HG03432 (cell line): ENCODE measurements around the gene TCP11L2.
"Not testable (repeated sequence)": the region's sequence is repeated elsewhere in the genome, so short reads cannot be mapped to it uniquely, and the experiment has no call there.

Experiments
- ATAC-seq: cut with Tn5 transposase; IDR thresholded peaks from one replicate; pipeline ENCODE4 v1.9.1; 2021; ENCODE audit warnings: mild to moderate bottlenecking, moderate library complexity; ENCODE audit not compliant: unreplicated experiment

Gene TCP11L2

GRCh38 chr12:106304001-106304421 lies 1.5 kb downstream of the TCP11L2 start:
- ATAC-seq: no peak

- ATAC-seq: no peak
Observed at GRCh38 chr12:106304797-106305196, 2.3 kb downstream of the TCP11L2 start.

DNA sequence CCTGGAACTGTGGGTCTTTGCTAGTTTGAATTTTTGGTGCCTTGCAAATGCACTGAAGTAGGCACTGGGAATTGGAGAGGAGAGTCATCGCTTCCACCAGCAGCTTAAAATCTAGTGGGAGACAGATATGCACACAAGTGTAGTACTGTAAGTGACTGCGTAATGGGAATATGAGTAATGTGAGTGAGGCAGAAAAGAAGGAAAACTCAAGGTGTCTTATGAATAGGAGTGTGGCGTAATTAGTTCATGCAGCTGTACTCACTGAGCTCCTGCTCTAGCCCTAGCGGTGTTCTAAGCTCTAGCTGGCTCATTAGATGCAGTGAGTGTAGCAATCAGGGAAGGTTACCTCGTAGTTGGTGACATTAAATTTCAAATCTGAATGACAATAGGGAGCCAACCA lies 2.8 kb downstream of the TCP11L2 start:
- ATAC-seq: no peak

GRCh38 chr12:106307181-106307580 lies 4.6 kb downstream of the TCP11L2 start:
- no peak for ATAC-seq

DNA sequence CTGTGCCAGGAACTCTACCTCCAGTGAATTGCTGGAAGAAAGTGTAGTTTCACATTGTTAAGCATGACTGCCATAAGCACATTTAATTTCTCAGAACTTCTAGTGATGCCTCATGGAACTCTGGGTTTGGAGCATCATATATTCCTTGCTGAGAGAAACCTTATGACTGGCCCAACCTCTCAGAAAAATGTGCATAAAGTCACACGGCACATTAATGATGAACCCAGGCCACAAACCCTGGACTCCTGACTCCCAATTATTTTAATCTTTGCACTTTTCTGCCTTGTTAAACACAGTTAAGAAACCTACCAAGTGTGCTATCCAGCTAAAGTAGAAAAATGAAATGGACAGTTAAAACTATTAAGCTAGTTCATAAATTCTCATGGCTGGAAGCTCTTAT lies 5.6 kb downstream of the TCP11L2 start:
- ATAC-seq: no peak

GRCh38 chr12:106308611-106309010 lies 6.1 kb downstream of the TCP11L2 start:
- no peak for ATAC-seq

DNA sequence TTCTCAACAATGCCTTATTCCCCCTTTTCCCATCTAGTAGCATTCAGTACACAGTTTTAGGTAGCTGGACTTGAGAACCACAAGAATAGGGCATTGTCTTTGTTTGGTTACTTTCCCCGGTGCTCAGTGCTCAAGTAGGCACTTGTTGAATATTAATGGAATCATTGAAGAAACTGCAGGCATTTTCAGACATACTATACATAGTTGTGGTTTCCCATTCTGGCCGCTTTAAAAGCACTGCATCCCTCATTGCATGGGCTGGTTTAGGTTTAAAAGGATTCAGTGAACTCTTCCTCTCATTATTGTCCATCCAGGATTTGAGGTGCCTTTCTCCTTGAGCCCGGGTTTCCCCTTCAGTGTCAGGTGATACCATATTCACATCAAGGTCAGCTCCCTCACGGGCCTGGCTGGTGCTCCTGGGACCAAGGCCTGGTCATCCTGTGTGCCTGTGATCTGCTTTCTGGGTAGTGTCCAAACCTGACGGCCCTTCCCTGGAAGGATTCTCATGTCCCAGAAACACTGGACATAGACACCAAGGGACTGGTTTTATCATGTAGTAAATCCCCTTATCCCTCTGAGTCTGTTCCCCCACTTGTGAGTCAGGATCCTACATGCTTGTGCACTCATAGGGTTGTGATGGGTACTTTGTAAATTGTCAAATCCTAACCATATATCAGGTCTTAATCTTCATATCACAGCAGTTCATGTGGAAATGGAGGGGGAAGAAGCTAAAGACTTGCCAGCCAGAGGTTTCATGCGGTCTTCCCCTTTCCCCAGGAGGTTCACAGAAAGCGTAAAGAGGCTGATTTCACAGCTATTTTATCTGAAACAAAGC lies 7.4 kb downstream of the TCP11L2 start:
- ATAC-seq: no peak

GRCh38 chr12:106310687-106311086 lies 8.2 kb downstream of the TCP11L2 start:
- ATAC-seq: no peak

GRCh38 chr12:106311139-106311538 lies 8.6 kb downstream of the TCP11L2 start:
- ATAC-seq: no peak

DNA sequence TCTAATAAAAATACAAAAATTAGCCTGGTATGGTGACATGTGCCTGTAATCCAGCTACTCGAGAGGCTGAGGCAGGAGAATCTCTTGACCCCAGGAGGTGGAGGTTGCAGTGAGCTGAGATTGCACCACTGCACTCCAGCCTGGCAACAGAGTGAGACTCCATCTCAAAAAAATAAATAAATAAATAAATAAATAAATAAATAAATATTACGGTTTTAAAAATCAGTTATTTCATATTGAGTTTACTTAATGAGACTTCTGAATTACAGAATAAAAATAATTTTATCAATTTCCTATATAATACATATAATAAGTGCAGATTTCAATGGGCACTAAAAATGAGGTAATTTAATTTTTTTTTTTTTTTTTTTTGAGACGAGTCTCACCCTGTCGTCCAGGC lies 10.9 kb downstream of the TCP11L2 start:
- ATAC-seq: not testable (repeated sequence)

- ATAC-seq: no peak
Observed at GRCh38 chr12:106315523-106315922, 13.0 kb downstream of the TCP11L2 start.

GRCh38 chr12:106317406-106318082 lies 15.0 kb downstream of the TCP11L2 start:
- no peak for ATAC-seq

GRCh38 chr12:106321139-106321850 lies 18.8 kb downstream of the TCP11L2 start:
- ATAC-seq: no peak

GRCh38 chr12:106323537-106323936 lies 21.0 kb downstream of the TCP11L2 start:
- ATAC-seq: no peak

- no peak for ATAC-seq
Observed at GRCh38 chr12:106327309-106327869, 24.9 kb downstream of the TCP11L2 start.

DNA sequence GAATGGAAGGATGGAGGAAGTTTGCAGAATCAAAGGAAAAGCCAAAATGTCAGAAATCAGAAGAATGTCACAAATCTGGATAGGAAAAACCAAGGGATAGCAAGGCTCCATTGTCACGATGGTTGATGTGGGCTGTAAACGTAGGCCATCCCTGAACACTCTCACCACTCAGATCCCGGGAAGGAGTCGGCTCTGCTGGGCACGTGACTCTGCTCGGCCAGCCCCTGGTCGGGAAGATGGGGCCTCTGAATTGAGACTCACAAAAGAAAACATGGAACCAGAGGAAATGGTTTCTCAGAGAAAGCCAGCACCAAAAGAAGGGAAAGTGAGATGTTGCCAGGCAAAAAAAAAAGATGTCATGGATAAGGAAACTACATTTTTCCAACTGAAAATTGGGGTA lies 26.2 kb downstream of the TCP11L2 start:
- ATAC-seq: no peak

DNA sequence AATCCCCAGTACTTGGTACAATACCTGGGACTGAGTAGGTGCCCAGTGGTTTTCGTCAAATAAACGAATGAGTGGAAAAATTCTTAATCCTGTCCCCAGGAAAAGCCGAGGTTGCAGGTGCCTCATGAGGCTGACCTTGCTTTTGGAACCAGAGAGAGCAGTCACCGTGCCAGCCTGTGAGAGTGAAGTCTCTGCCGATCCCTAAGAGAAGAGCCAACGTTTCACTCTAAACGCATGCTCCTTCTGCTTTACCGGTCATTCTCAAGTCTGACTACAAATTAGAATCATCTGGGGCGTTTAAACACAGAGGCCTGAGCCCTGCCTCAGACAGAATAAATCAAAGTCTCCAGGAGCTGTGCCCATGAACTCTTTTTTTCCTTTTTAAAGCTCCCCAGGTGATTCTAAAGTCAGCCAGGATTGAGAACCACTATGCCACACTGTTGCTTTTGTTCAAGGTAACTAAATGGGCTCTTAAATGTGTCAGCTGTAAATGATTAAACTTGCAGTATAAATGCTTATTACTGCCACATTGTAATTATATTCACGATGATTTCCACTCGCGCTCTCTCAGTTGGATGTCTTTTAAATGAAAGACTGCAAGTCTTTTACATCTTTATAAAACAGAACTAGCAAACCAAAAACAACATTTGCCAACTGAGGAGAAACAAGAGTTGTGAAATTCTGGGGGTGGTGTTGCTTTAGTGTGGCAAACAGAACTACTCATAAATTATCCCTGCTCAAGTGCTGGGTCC lies 26.9 kb downstream of the TCP11L2 start:
- no peak for ATAC-seq

GRCh38 chr12:106331599-106331998 lies 29.1 kb downstream of the TCP11L2 start:
- ATAC-seq: no peak

DNA sequence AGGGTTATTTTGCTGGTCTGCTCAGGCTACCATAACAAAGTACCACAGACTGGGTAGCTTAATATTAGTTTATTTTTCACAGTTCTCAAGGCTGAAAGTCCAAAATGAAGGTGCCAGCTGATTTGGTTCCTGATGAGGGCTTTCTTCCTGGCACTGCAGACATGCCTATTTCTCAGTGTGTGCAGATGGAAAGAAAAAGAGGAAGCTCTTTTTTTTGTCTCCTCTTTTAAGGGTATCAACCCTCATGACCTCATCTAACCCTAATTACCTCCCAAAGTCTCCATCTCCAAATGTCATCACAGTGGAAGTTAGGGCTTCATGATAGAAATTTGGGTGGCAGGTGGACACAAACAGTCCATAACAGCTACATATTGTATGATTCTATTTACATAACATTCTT lies 30.0 kb downstream of the TCP11L2 start:
- no peak for ATAC-seq

DNA sequence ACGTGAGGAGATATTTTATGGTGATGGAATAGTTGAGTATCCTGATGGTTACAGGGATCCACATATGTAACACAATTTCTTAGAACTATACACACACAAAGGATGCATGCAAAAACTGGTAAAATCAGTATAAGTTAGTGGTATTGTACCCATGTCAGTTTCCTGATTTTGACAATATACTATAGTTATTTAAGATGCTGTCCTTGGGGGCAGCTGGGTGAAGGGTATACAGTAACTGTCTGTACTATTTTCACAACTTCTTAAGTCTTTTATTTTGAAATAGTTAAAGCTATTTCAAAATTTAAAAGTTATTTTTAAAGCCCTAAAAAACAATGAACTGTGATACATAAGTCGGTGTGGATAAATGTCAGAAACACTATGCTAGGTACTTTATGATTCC lies 30.5 kb downstream of the TCP11L2 start:
- no peak for ATAC-seq

DNA sequence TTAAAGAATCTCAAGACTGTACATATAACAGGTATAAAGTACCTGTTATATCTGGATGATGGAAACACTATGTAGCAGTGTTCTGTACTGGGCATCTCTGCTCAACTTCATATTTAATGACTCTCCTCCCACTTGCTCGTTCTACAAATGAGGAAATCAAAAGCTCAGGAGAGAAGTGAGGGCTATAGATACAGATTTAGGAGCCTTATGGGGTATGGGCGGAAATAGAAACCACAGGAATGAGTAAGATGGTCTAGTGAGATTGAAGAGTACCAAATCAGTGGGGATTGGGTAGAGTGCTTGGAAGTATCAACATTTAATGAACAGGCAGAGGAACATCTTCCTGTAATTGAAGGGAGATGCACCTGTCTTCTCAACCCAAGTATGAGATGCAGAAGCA lies 31.2 kb downstream of the TCP11L2 start:
- ATAC-seq: no peak
